Fibroblast of villous mesenchyme (primary cell): Measurements from ENCODE around the gene TSC1. TPM values are rescaled to one million over a fixed set of nuclear protein-coding genes. Genes with fewer than 3 reads are reported as not detected.

Experiments
- DNase-seq: peaks from one replicate; pipeline ENCODE4 v3.0.0-alpha.2; 2010; ENCODE audit warnings: low read depth
- H3K4me3 ChIP-seq: 2 replicates; pipeline ENCODE4 v1.5.1; 2011; ENCODE audit warnings: low read depth, mild to moderate bottlenecking, low read length
- small RNA-seq: library from RNA; depleted of rRNA; stranded (forward); fragments of <200 nt; gene quantifications from one replicate; pipeline ENCODE3, GENCODE V24; 2012
- total RNA-seq: library from RNA; depleted of rRNA; stranded (reverse); fragments of >200 nt; gene quantifications from 2 replicates; pipeline ENCODE4 v1.2.3, GENCODE V29; 2012
- TF ChIP-seq, protein P1 (sequence below): IDR thresholded peaks from 2 replicates; pipeline ENCODE4 v1.5.1; 2012; ENCODE audit warnings: low read depth, mild to moderate bottlenecking, low read length; ENCODE audit not compliant: insufficient read depth

The TSC1 gene
- total RNA-seq, 1 donor = 65.2 TPM

DNA sequence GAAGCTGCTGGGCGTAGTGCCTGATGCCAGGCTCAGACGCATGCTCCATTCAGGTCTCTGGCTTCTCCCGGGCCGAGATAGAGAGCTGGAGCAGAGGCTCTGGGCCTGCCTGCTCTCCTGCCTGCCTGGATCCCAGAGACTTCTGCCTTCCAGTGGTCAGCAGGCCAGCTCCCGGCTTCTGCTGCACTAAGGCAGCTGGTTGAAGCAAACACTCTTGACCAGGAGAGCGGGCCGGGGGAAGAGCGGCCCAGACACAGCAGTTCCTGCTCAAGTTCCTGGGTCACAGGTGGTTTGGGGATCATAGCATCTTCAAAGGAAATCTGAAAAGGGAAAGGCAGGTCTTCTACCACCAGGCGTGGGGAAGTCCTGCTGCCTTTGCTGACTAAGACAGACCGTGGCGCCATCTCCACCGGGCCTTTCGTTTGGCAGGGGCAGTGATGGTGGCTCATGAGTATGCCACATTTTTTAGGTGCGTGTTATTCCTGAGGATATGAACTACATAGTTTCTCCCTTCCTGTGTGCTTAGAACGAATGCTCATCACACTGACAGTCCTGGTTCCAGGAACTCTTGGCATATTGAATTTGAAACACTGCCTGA, 97.4 kb downstream of the TSC1 start:
- no peak for DNase-seq
- TF ChIP-seq, protein P1, sequence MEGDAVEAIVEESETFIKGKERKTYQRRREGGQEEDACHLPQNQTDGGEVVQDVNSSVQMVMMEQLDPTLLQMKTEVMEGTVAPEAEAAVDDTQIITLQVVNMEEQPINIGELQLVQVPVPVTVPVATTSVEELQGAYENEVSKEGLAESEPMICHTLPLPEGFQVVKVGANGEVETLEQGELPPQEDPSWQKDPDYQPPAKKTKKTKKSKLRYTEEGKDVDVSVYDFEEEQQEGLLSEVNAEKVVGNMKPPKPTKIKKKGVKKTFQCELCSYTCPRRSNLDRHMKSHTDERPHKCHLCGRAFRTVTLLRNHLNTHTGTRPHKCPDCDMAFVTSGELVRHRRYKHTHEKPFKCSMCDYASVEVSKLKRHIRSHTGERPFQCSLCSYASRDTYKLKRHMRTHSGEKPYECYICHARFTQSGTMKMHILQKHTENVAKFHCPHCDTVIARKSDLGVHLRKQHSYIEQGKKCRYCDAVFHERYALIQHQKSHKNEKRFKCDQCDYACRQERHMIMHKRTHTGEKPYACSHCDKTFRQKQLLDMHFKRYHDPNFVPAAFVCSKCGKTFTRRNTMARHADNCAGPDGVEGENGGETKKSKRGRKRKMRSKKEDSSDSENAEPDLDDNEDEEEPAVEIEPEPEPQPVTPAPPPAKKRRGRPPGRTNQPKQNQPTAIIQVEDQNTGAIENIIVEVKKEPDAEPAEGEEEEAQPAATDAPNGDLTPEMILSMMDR = no peak
- no peak overlapping the region for H3K4me3 ChIP-seq

DNA sequence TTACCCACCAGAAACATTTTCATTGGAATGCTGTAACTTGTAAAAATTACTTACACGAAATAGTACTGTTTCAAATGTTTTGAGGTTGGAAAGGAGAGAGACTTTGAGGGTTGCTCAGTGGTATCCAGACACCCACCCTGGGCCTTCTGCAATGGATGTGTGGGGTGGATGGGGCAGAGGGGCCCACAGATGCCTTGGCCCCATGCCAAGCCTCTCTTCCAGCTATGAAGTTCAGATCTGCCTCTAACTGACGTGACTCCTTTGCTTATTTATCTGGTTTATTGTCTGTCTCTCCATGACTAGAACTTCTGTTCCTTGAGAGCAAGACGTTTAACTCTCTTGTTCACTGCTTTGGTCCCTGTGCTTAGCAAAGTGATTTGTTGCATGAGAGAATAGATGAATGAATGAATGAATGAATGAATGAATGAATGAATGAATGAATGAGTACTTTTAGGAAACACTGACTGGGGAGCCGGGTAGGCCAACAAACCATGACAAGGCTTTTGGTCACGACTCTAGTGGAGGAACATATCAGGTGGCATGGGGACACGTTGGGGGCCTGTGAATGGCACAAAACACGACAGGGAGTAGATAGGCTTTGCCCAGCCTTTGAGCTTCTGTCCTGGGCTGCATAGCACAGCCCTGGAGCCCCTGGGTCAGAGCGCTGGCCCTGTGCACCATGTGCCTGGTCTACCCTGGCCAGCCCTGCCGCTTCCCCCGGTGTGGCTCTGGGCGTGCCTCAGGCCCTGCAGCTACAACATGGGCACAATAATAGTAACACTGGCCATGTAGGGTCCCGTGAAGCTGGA, 98.1 kb downstream of the TSC1 start:
- TF ChIP-seq, protein P1 = no peak
- H3K4me3 ChIP-seq = no peak overlapping the region
- DNase-seq = no peak

DNA sequence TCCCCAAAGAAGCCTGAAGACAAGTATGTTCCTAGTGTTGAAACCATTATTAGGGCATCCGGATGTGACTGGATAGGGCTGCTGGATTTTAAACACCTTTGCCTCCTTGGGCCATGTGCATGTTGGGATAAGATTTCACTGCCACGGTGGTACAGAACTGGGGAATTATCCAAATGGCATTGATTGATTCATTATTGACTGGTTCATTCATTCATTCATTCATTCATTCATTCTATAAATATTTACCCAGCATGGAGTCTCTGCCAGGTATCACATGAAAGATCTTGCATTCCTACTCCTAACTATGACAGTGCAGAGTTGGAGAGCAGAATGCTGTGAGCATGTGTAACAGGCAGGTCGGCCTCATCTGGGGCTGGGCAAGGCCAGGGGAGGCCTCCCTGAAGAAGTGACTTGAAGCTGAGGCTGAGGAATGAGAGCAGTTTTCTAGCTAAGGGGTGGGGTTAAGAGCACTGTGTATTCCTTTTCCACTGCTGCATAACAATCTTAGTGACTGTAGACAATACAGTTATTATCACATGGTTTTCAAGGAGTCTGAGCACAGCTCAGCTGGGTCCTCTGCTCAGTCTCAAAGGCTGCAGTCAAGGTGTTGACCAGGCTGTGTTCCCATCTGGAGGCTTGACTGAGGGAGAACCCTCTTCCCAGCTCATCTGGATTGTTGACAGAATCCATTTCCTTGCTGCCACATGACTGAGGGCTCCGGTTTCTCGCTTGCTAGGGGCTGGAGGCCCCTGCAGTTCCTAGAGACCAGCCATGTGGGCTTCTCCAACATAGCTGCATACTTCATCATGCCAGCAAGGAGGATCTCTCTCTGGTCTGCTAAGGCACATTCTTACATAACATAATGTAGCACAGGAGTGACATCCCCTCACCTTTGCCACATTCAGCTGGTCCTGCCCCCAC, 102.0 kb downstream of the TSC1 start:
- H3K4me3 ChIP-seq = no peak overlapping the region
- DNase-seq = no peak
- TF ChIP-seq, protein P1 = no peak

Small RNAs within 50 kb of the gene (small RNA-seq; reads per million reads assigned to genes)
- gene AL593851.1 = not detected
- 0.66 reads per million for gene MIR548AW
- not detected for gene RNU7-21P

Other genes starting within 250 kb of the TSC1 start
- 0.32 TPM in 1 of 2 replicates, not detected in the other for gene AK8, start 66.3 kb downstream of the TSC1 start, total RNA-seq
- 2.2 and 2.6 TPM in 2 replicates for gene SPACA9, start 65.7 kb downstream of the TSC1 start, total RNA-seq
- gene GFI1B, start 34.1 kb upstream of the TSC1 start, total RNA-seq = under 0.01 and 0.32 TPM in 2 replicates
- 30.7 and 32.2 TPM in 2 replicates for gene GTF3C5, start 86.4 kb upstream of the TSC1 start, total RNA-seq
- gene CEL, start 117.4 kb upstream of the TSC1 start, total RNA-seq = under 0.01 TPM in 2 replicates
- 13.8 and 17.4 TPM in 2 replicates for gene RALGDS, start 176.6 kb upstream of the TSC1 start, total RNA-seq
- 4.7 and 5.8 TPM in 2 replicates for gene GBGT1, start 219.3 kb upstream of the TSC1 start, total RNA-seq